HG03159 (cell line): Measurements from ENCODE around the gene PLEKHH3.
"Not testable (repeated sequence)": the region's sequence is repeated elsewhere in the genome, so short reads cannot be mapped to it uniquely, and the experiment has no call there.

Experiments used
- ATAC-seq: cut with Tn5 transposase; IDR thresholded peaks from one replicate; pipeline ENCODE4 v1.9.1; 2021; ENCODE audit warnings: mild to moderate bottlenecking, moderate library complexity; ENCODE audit not compliant: unreplicated experiment

The PLEKHH3 gene

GRCh38 chr17:42673266-42673884 lies 3.4 kb downstream of the PLEKHH3 start:
- ATAC-seq, result no peak

GRCh38 chr17:42672038-42672437 lies 4.8 kb downstream of the PLEKHH3 start:
- no peak for ATAC-seq

GRCh38 chr17:42670789-42671657 lies 5.8 kb downstream of the PLEKHH3 start:
- ATAC-seq, result no peak

GRCh38 chr17:42669977-42670788 lies 6.6 kb downstream of the PLEKHH3 start:
- no peak for ATAC-seq

- no peak for ATAC-seq
Observed at GRCh38 chr17:42669705-42669976, 7.2 kb downstream of the PLEKHH3 start.

GRCh38 chr17:42667088-42667951 lies 9.5 kb downstream of the PLEKHH3 start:
- no peak for ATAC-seq

GRCh38 chr17:42666126-42666525 lies 10.7 kb downstream of the PLEKHH3 start:
- not testable (repeated sequence) for ATAC-seq

- no peak for ATAC-seq
Observed at GRCh38 chr17:42665581-42666001, 11.2 kb downstream of the PLEKHH3 start.

GRCh38 chr17:42660692-42661345 lies 16.0 kb downstream of the PLEKHH3 start:
- no peak for ATAC-seq

GRCh38 chr17:42659932-42660274 lies 16.9 kb downstream of the PLEKHH3 start:
- not testable (repeated sequence) for ATAC-seq

- ATAC-seq, result no peak
Observed at GRCh38 chr17:42659079-42659931, 17.5 kb downstream of the PLEKHH3 start, which contains the start of gene TUBG2. TUBG2 (plus strand) TSS chr17:42659284; CDS start chr17:42659504, 220 bp downstream.

- no peak for ATAC-seq
Observed at GRCh38 chr17:42657824-42658588, 18.8 kb downstream of the PLEKHH3 start.

- ATAC-seq, result no peak
Observed at GRCh38 chr17:42655528-42655927, 21.3 kb downstream of the PLEKHH3 start.

- ATAC-seq, result no peak
Observed at GRCh38 chr17:42653179-42654124, 23.3 kb downstream of the PLEKHH3 start.

- no peak for ATAC-seq
Observed at GRCh38 chr17:42651392-42651791, 25.4 kb downstream of the PLEKHH3 start.

- ATAC-seq, result no peak
Observed at GRCh38 chr17:42647778-42648177, 29.0 kb downstream of the PLEKHH3 start.

- ATAC-seq, result no peak
Observed at GRCh38 chr17:42642336-42642735, 34.5 kb downstream of the PLEKHH3 start.
